ENCODE measurements around the gene BRDT. TPM values are rescaled to one million over a fixed set of nuclear protein-coding genes. Genes with fewer than 3 reads are reported as not detected.
A peak's percentile ranks its signal among the peaks of the same experiment; 100 is the strongest.

BRDT gene
- total RNA-seq (2014; rRNA removed; shearing (Covaris generic)): not detected in 2 replicates

GRCh38 chr1:91949356-91949699, at the start of gene BRDT:
TSS of gene BRDT (plus strand) at chr1:91949401. CDS start at chr1:91962755, 13,354 bp downstream.
- DNase-seq (ENCODE audit: low read depth): no peak

- peak; percentile 93 for DNase-seq (ENCODE audit: low read depth)
Observed at GRCh38 chr1:91900562-91900961, 48.6 kb upstream of the BRDT start.

- no peak for DNase-seq (ENCODE audit: low read depth)
Observed at GRCh38 chr1:91901231-91901630, 48.0 kb upstream of the BRDT start.

GRCh38 chr1:91912266-91912665, 36.9 kb upstream of the BRDT start:
- DNase-seq (ENCODE audit: low read depth): no peak

- no peak for DNase-seq (ENCODE audit: low read depth)
Observed at GRCh38 chr1:91913018-91913417, 36.2 kb upstream of the BRDT start.

GRCh38 chr1:91916046-91916445, 33.2 kb upstream of the BRDT start:
- DNase-seq (ENCODE audit: low read depth): no peak

GRCh38 chr1:91916811-91917460, 32.3 kb upstream of the BRDT start:
- DNase-seq (ENCODE audit: low read depth): no peak

- no peak for DNase-seq (ENCODE audit: low read depth)
Observed at GRCh38 chr1:91919962-91920361, 29.2 kb upstream of the BRDT start.

GRCh38 chr1:91924146-91924545, 25.1 kb upstream of the BRDT start:
- DNase-seq (ENCODE audit: low read depth): peak; percentile 73

- DNase-seq (ENCODE audit: low read depth): no peak
Observed at GRCh38 chr1:91925644-91926435, 23.4 kb upstream of the BRDT start.

GRCh38 chr1:91928026-91928425, 21.2 kb upstream of the BRDT start:
- DNase-seq (ENCODE audit: low read depth): no peak

GRCh38 chr1:91929250-91929649, 20.0 kb upstream of the BRDT start:
- no peak for DNase-seq (ENCODE audit: low read depth)

GRCh38 chr1:91937613-91938012, 11.6 kb upstream of the BRDT start:
- no peak for DNase-seq (ENCODE audit: low read depth)

GRCh38 chr1:91940496-91940895, 8.7 kb upstream of the BRDT start:
- peak; percentile 19 for DNase-seq (ENCODE audit: low read depth)

- peak; percentile 95 for DNase-seq (ENCODE audit: low read depth)
Observed at GRCh38 chr1:91944087-91944486, 5.1 kb upstream of the BRDT start.

- DNase-seq (ENCODE audit: low read depth): no peak
Observed at GRCh38 chr1:91948097-91948496, 1.1 kb upstream of the BRDT start.

- no peak for DNase-seq (ENCODE audit: low read depth)
Observed at GRCh38 chr1:91948501-91949355, 473 bp upstream of the BRDT start.

GRCh38 chr1:91952187-91952586, 3.0 kb downstream of the BRDT start:
- no peak for DNase-seq (ENCODE audit: low read depth)

GRCh38 chr1:91958926-91959325, 9.7 kb downstream of the BRDT start:
- DNase-seq (ENCODE audit: low read depth): no peak

- DNase-seq (ENCODE audit: low read depth): no peak
Observed at GRCh38 chr1:91968334-91968733, 19.1 kb downstream of the BRDT start.

GRCh38 chr1:91979383-91979782, 30.2 kb downstream of the BRDT start:
- no peak for DNase-seq (ENCODE audit: low read depth)

GRCh38 chr1:91980663-91981062, 31.5 kb downstream of the BRDT start:
- no peak for DNase-seq (ENCODE audit: low read depth)

Data from Daoy (cell line).